OCI-LY7 (cell line): ENCODE results near the gene AP1G2. TPM values are rescaled to one million over a fixed set of nuclear protein-coding genes. Genes with fewer than 3 reads are reported as not detected.

Source experiments
- BruUV-seq: library from RNA; stranded (reverse); fragments of 400-500 nt; replicated peaks from 2 replicates; lab custom pipeline; 2021; lab: Mats Ljungman, UMichigan
- CTCF ChIA-PET: fragments of 300-600 bp; sonication (Branson Sonifier 250); formaldehyde crosslinking; loops from one replicate; lab custom pipeline; 2022; ENCODE audit warnings: antibody characterized with exemption; ENCODE audit not compliant: unreplicated experiment; lab: Charles Lee
- POLR2A ChIA-PET: fragments of 300-600 bp; sonication (Branson Sonifier 250); formaldehyde crosslinking; loops from one replicate; lab custom pipeline; 2022; ENCODE audit warnings: antibody characterized with exemption; lab: Charles Lee
- DNase-seq: peaks from one replicate; pipeline ENCODE4 v3.0.0-alpha.2; 2015; ENCODE audit warnings: low spot score
- H2AFZ ChIP-seq: fragments of 200-600 bp; sonication (generic), shearing (Covaris generic); 2 replicates; pipeline ENCODE4 v1.6.1; 2014; ENCODE audit warnings: mild to moderate bottlenecking, antibody characterized with exemption, low read length, moderate library complexity
- H3K27ac ChIP-seq: fragments of 200-600 bp; sonication (generic); 2 replicates; pipeline ENCODE4 v1.5.1; 2014; ENCODE audit warnings: mixed run types, low read depth, mild to moderate bottlenecking, moderate library complexity, low read length, inconsistent platforms; ENCODE audit not compliant: poor library complexity, severe bottlenecking
- H3K36me3 ChIP-seq: fragments of 200-600 bp; sonication (generic); 2 replicates; pipeline ENCODE4 v1.6.1; 2014; ENCODE audit warnings: mild to moderate bottlenecking, antibody characterized with exemption, low read length, moderate library complexity, mixed read lengths; ENCODE audit not compliant: insufficient read depth
- H3K4me1 ChIP-seq: fragments of 200-600 bp; sonication (generic); 2 replicates; pipeline ENCODE4 v1.5.1; 2014; ENCODE audit warnings: mild to moderate bottlenecking, low read length; ENCODE audit not compliant: insufficient read depth, poor library complexity, severe bottlenecking
- H3K4me2 ChIP-seq: fragments of 200-600 bp; sonication (generic); 2 replicates; pipeline ENCODE4 v1.6.1; 2014; ENCODE audit warnings: mild to moderate bottlenecking, low read length
- H3K4me3 ChIP-seq: fragments of 200-600 bp; sonication (generic); 2 replicates; pipeline ENCODE4 v1.5.1; 2014; ENCODE audit warnings: mild to moderate bottlenecking, low read depth, low read length; ENCODE audit not compliant: poor library complexity, severe bottlenecking
- H3K79me2 ChIP-seq: fragments of 200-600 bp; sonication (generic); 2 replicates; pipeline ENCODE4 v1.6.1; 2016; ENCODE audit warnings: low read depth, mild to moderate bottlenecking, low read length, moderate library complexity, mixed read lengths; ENCODE audit not compliant: insufficient read depth
- H3K9me2 ChIP-seq: fragments of 200-600 bp; sonication (generic); 2 replicates; pipeline ENCODE4 v1.6.1; 2016; ENCODE audit warnings: mild to moderate bottlenecking, low read length, mixed read lengths; ENCODE audit not compliant: insufficient read depth
- H3K9me3 ChIP-seq: fragments of 200-600 bp; sonication (generic); 2 replicates; pipeline ENCODE4 v1.6.1; 2014; ENCODE audit warnings: mild to moderate bottlenecking, mixed run types, low read length, mixed read lengths
- H4K20me1 ChIP-seq: fragments of 200-600 bp; sonication (generic); 2 replicates; pipeline ENCODE4 v1.6.1; 2014; ENCODE audit warnings: mild to moderate bottlenecking, antibody characterized with exemption, low read length, moderate library complexity, mixed read lengths; ENCODE audit not compliant: insufficient read depth
- EZH2phosphoT487 ChIP-seq: fragments of 200-600 bp; sonication (generic); IDR thresholded peaks from 2 replicates; pipeline ENCODE4 v1.6.1; 2018; ENCODE audit warnings: low read depth, borderline replicate concordance, mild to moderate bottlenecking, mixed run types, antibody characterized with exemption, low read length, moderate library complexity, mixed read lengths
- intact Hi-C: fragments of 100-400 bp; cut with micrococcal nuclease; formaldehyde crosslinking; loops from one replicate; pipeline ENCODE4 v1.10.0; 2022; ENCODE audit not compliant: unreplicated experiment
- total RNA-seq, 2 experiments: library from RNA; depleted of rRNA in 1 of 2; stranded (reverse); fragments of >200 nt in 1 of 2; shearing (Covaris generic) in 1 of 2; gene quantifications; 2 replicates each; pipeline ENCODE4 v1.2.3, GENCODE V29; 2014 to 2022
- TF ChIP-seq, protein P1 (sequence below): fragments of 200-600 bp; sonication (generic); conservative IDR thresholded peaks from 2 replicates; pipeline ENCODE4 v1.5.1; 2014; ENCODE audit warnings: mild to moderate bottlenecking, antibody characterized with exemption, low read length, moderate library complexity, mixed read lengths

AP1G2 gene
- total RNA-seq, 2 experiments from 2014 or later, result 129 to 209 TPM

DNA sequence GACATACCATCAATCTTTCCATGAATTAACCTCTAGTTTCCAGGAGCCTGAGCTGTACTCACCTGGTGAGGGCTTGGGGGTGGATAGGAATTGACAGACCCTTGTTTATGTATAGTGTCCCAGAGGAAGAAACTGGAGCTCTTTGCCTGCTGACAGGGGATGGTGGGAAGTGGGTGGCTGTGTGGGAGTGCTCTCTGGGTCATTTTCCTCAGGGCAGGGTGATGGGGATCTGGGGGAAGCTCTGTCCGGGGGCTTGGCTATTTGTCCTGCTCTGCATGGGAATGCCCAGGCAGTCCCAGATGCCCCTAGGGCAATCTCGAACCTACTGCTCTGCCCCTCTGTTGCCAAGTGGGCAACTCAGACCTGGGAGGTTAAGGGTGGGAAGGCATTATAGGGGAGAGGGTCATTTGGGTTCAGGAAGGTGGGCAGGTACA lies 46.8 kb upstream of the AP1G2 start:
- Histone ChIP-seq H3K36me3 (no peaks in the 10 kb centered on the region), H3K9me3 (no peaks in the 10 kb centered on the region), H3K4me3 (no peak overlapping the region), H2AFZ (no peak overlapping the region), H3K79me2 (no peaks in the 10 kb centered on the region), H3K9me2 (no peaks in the 10 kb centered on the region), H4K20me1 (no peaks in the 10 kb centered on the region), H3K27ac (no peak overlapping the region), H3K4me2 (no peak overlapping the region), H3K4me1 (no peaks in the 10 kb centered on the region)
- DNase-seq, result no peak
- intact Hi-C loops, result no loop called here
- ChIA-PET CTCF (no interaction called here), POLR2A (no interaction called here)
- no peak for TF ChIP-seq EZH2phosphoT487
- TF ChIP-seq, protein P1, sequence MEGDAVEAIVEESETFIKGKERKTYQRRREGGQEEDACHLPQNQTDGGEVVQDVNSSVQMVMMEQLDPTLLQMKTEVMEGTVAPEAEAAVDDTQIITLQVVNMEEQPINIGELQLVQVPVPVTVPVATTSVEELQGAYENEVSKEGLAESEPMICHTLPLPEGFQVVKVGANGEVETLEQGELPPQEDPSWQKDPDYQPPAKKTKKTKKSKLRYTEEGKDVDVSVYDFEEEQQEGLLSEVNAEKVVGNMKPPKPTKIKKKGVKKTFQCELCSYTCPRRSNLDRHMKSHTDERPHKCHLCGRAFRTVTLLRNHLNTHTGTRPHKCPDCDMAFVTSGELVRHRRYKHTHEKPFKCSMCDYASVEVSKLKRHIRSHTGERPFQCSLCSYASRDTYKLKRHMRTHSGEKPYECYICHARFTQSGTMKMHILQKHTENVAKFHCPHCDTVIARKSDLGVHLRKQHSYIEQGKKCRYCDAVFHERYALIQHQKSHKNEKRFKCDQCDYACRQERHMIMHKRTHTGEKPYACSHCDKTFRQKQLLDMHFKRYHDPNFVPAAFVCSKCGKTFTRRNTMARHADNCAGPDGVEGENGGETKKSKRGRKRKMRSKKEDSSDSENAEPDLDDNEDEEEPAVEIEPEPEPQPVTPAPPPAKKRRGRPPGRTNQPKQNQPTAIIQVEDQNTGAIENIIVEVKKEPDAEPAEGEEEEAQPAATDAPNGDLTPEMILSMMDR, result no peak
- no TSS peak for BruUV-seq

GRCh38 chr14:23613242-23614070 lies 45.9 kb upstream of the AP1G2 start:
- H2AFZ ChIP-seq, result no peak overlapping the region
- no peaks in the 10 kb centered on the region for H3K36me3 ChIP-seq
- H3K4me1 ChIP-seq, result no peaks in the 10 kb centered on the region
- no peak overlapping the region for H3K27ac ChIP-seq
- no peak for TF ChIP-seq EZH2phosphoT487
- TF ChIP-seq, protein P1, result no peak
- no peaks in the 10 kb centered on the region for H3K9me3 ChIP-seq
- intact Hi-C loops, result no loop called here
- H3K4me2 ChIP-seq, result no peak overlapping the region
- ChIA-PET POLR2A (interaction anchor here (1.5 kb wide), 1 partner anchor 20 kb away, joined by 3 read pairs; no protein-coding TSS in a partner anchor), CTCF (no interaction called here)
- H3K9me2 ChIP-seq, result no peaks in the 10 kb centered on the region
- no peaks in the 10 kb centered on the region for H3K79me2 ChIP-seq
- H4K20me1 ChIP-seq, result no peaks in the 10 kb centered on the region
- no peak overlapping the region for H3K4me3 ChIP-seq
- no TSS peak for BruUV-seq
- no peak for DNase-seq

DNA sequence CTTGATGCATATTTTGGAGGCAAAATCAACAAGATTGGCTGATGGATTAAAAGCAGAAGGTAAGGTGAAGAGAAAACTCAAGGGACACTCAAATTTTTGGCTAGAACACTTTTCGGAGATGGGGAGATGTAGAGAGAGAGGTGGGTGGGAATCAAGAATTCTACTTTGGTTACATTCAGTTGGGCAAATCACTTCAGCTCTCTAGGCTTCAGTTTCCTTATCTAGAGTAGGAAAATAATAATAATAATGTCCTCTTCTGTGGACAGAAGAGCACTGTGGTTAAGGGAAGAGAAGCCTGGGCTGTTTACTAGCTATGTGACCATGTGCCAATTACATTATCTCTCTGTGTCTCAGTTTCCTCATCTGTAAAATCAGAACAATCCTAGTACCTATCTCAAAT lies 45.2 kb upstream of the AP1G2 start:
- intact Hi-C loops, result no loop called here
- H3K4me2 ChIP-seq, result no peak overlapping the region
- no peaks in the 10 kb centered on the region for H4K20me1 ChIP-seq
- no peak overlapping the region for H3K27ac ChIP-seq
- H3K36me3 ChIP-seq, result no peaks in the 10 kb centered on the region
- H3K79me2 ChIP-seq, result no peaks in the 10 kb centered on the region
- H3K9me2 ChIP-seq, result no peaks in the 10 kb centered on the region
- BruUV-seq, result no TSS peak
- POLR2A ChIA-PET, result interaction anchor here (1.5 kb wide), 1 partner anchor 20 kb away, joined by 3 read pairs; no protein-coding TSS in a partner anchor
- DNase-seq, result no peak
- H3K4me3 ChIP-seq, result no peak overlapping the region
- CTCF ChIA-PET, result interaction anchor here (0.6 to 1.6 kb wide), 2 partner anchors 19 to 357 kb away, joined by 5 to 6 read pairs; no protein-coding TSS in a partner anchor
- no peaks in the 10 kb centered on the region for H3K4me1 ChIP-seq
- TF ChIP-seq, protein P1, result no peak
- TF ChIP-seq EZH2phosphoT487, result no peak
- H2AFZ ChIP-seq, result no peak overlapping the region
- H3K9me3 ChIP-seq, result no peaks in the 10 kb centered on the region
